ENCODE data around the gene MOB3B. TPM values are rescaled to one million over a fixed set of nuclear protein-coding genes. Genes with fewer than 3 reads are reported as not detected.

Gene MOB3B
- total and polyA plus RNA-seq, 10 of the 15 experiments (the other 5 are each of a cell fraction or from before 2014, with no cell fraction given), result 0.44 to 2.7 (median 0.91) TPM

- intact Hi-C loops (cut with micrococcal nuclease; ENCODE audit: unreplicated experiment), result loop anchor here (1.0 to 5.0 kb wide), 3 partner anchors 14 to 174 kb away; partner anchors contain the start of gene MOB3B
- BruUV-seq (replicated peaks), result no TSS peak
- RAD21 ChIA-PET (ENCODE audit: unreplicated experiment), result interaction anchor here (0.6 to 3.4 kb wide), 12 partner anchors 13 to 186 kb away, joined by 3 to 26 read pairs (median 6); partner anchors contain the start of genes IFNK and MOB3B
- TF ChIP-seq RELB (IDR thresholded peaks at IDR 0.05; ENCODE audit: low read depth) (no peak), MTA2 (IDR thresholded peaks at IDR 0.05; ENCODE audit: low read depth) (peak; percentile 72), ATF7 (IDR thresholded peaks at IDR 0.05; ENCODE audit: low read depth) (0 out of 2 replicates have a peak, but pooled peaks have one; percentile 14), RELA (IDR thresholded peaks at IDR 0.05; ENCODE audit: borderline replicate concordance, partially characterized antibody) (no peak), ZBTB40 (IDR thresholded peaks at IDR 0.05; ENCODE audit: borderline replicate concordance) (no peak), ZNF622 (IDR thresholded peaks at IDR 0.05) (no peak), TCF12 (IDR thresholded peaks at IDR 0.05; ENCODE audit: low read depth, low read length) (peak; percentile 68; the same call in 1 of the 2 replicates), IKZF2 (IDR thresholded peaks at IDR 0.05) (peak; percentile 60 to 76; a peak in 2 of 4 replicates), RFX5 (IDR thresholded peaks at IDR 0.05; ENCODE audit: low read depth, low read length) (no peak), RUNX3 (IDR thresholded peaks at IDR 0.05; ENCODE audit: low read length) (peak; percentile 85), HDGF (IDR thresholded peaks at IDR 0.05) (no peak), CHD1 (IDR thresholded peaks at IDR 0.05; ENCODE audit: low read depth, low read length) (no peak), DPF2 (IDR thresholded peaks at IDR 0.05) (peak; percentile 50)
- TF ChIP-seq, protein P1, sequence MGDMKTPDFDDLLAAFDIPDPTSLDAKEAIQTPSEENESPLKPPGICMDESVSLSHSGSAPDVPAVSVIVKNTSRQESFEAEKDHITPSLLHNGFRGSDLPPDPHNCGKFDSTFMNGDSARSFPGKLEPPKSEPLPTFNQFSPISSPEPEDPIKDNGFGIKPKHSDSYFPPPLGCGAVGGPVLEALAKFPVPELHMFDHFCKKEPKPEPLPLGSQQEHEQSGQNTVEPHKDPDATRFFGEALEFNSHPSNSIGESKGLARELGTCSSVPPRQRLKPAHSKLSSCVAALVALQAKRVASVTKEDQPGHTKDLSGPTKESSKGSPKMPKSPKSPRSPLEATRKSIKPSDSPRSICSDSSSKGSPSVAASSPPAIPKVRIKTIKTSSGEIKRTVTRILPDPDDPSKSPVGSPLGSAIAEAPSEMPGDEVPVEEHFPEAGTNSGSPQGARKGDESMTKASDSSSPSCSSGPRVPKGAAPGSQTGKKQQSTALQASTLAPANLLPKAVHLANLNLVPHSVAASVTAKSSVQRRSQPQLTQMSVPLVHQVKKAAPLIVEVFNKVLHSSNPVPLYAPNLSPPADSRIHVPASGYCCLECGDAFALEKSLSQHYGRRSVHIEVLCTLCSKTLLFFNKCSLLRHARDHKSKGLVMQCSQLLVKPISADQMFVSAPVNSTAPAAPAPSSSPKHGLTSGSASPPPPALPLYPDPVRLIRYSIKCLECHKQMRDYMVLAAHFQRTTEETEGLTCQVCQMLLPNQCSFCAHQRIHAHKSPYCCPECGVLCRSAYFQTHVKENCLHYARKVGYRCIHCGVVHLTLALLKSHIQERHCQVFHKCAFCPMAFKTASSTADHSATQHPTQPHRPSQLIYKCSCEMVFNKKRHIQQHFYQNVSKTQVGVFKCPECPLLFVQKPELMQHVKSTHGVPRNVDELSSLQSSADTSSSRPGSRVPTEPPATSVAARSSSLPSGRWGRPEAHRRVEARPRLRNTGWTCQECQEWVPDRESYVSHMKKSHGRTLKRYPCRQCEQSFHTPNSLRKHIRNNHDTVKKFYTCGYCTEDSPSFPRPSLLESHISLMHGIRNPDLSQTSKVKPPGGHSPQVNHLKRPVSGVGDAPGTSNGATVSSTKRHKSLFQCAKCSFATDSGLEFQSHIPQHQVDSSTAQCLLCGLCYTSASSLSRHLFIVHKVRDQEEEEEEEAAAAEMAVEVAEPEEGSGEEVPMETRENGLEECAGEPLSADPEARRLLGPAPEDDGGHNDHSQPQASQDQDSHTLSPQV (IDR thresholded peaks at IDR 0.05), result no peak
Measured at GRCh38 chr9:27353474-27354229, 176.0 kb downstream of the MOB3B start.

More at GRCh38 chr9:27353474-27354229, 176.0 kb downstream of the MOB3B start:
- H3K36me3 ChIP-seq (ENCODE audit: control insufficient read depth in 2 of 2, insufficient read depth in 2 of 2, low read length in 1 of 2), result no peaks in the 10 kb centered on the region
- in situ Hi-C loops (cut with MboI), result no loop called here
- FAIRE-seq (peak; percentile 49), ATAC-seq (peak; percentile 88), DNase-seq (ENCODE audit: low read depth, low spot score) (peak; percentile 46)
- no peaks in the 10 kb centered on the region for H3K27me3 ChIP-seq (replicated peaks in 1 of 2; ENCODE audit: control insufficient read depth in 2 of 2, insufficient read depth in 2 of 2, low read length in 1 of 2)
- CTCF ChIA-PET, result interaction anchor here (1.0 to 2.9 kb wide), 10 partner anchors 10 to 188 kb away, joined by 3 to 16 read pairs (median 6); partner anchors contain the start of gene MOB3B
- 0 out of 2 replicates have a peak overlapping the region, but pooled peaks have one; percentile 7 for H3K27ac ChIP-seq (ENCODE audit: control insufficient read depth, insufficient read depth)
- peak overlapping the region; percentile 15 for H3K4me2 ChIP-seq (ENCODE audit: control insufficient read depth, insufficient read depth)
- H3K4me3 ChIP-seq, result no peak overlapping the region
- 58% methylated on average over 5 of the region's 5 CpGs for WGBS (ENCODE audit: insufficient coverage, insufficient replicate concordance, low lambda C conversion rate, missing lambda C conversion rate)
- H2AFZ ChIP-seq (ENCODE audit: control insufficient read depth, low read depth, low read length), result no peak overlapping the region
- SMC1A ChIA-PET (ENCODE audit: uncharacterized antibody, unreplicated experiment), result interaction anchor here (0.9 to 4.3 kb wide), 17 partner anchors 8 to 192 kb away, joined by 3 to 54 read pairs (median 4); partner anchors contain the start of gene MOB3B
- H4K20me1 ChIP-seq (ENCODE audit: control insufficient read depth, insufficient read depth), result no peaks in the 10 kb centered on the region
- H3K79me2 ChIP-seq (ENCODE audit: control insufficient read depth, insufficient read depth, low read length), result no peaks in the 10 kb centered on the region
- no peaks in the 10 kb centered on the region for H3K9me3 ChIP-seq (replicated peaks; ENCODE audit: control insufficient read depth, insufficient read depth, low read length)
- no peak overlapping the region for H3K9ac ChIP-seq (ENCODE audit: control insufficient read depth, insufficient read depth, low read length)
- H3K4me1 ChIP-seq (ENCODE audit: control insufficient read depth, insufficient read depth, low read length), result peaks cover 30% of the 10 kb centered on the region
- POLR2A ChIA-PET, result interaction anchor here (0.6 to 1.4 kb wide), 4 partner anchors 10 to 233 kb away, joined by 3 read pairs; no protein-coding TSS in a partner anchor

Data from GM12878 (cell line).